ENCODE data around the gene KIZ.

Gene KIZ

GRCh38 chr20:21270806-21271205 is 144.9 kb downstream of the KIZ start:
- TF ChIP-seq REST (IDR thresholded peaks at IDR 0.05; ENCODE audit: insufficient read depth in 1 of 2, low read depth in 2 of 2, low read length in 2 of 2) (no peak), POLR2AphosphoS5 (IDR thresholded peaks at IDR 0.05; ENCODE audit: low read depth, low read length) (no peak), TAF1 (IDR thresholded peaks at IDR 0.05; ENCODE audit: borderline replicate concordance, insufficient read depth, low read length) (no peak), SIN3A (IDR thresholded peaks at IDR 0.05; ENCODE audit: borderline replicate concordance, insufficient read depth, low read length) (no peak), FOXP2 (optimal IDR thresholded peaks at IDR 0.05; ENCODE audit: borderline replicate concordance, extremely low read depth, extremely low read length, insufficient read depth) (no peak)

DNA sequence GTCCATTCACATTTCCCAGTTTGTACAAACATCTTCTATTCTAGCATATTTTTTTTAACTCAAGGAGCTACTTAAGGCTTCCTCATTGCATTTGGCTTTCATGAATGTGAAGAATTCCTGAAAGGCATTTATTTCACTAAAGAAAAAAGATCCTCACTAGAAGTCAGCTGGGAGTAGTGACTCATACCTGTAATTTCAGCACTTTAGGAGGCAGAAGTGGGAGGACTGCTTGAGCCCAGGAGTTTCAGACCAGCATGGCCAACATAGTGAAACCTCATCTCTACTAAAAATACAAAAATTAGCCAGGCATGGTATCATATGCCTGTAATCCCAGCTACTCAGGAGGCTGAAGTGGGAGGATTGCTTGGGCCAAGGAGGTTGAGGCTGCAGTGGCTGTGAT is 146.4 kb downstream of the KIZ start:
- no peak for TF ChIP-seq REST (IDR thresholded peaks at IDR 0.05; ENCODE audit: insufficient read depth in 1 of 2, low read depth in 2 of 2, low read length in 2 of 2)
- TF ChIP-seq TAF1 (IDR thresholded peaks at IDR 0.05; ENCODE audit: borderline replicate concordance, insufficient read depth, low read length), result no peak
- no peak for TF ChIP-seq SIN3A (IDR thresholded peaks at IDR 0.05; ENCODE audit: borderline replicate concordance, insufficient read depth, low read length)
- no peak for TF ChIP-seq FOXP2 (optimal IDR thresholded peaks at IDR 0.05; ENCODE audit: borderline replicate concordance, extremely low read depth, extremely low read length, insufficient read depth)
- TF ChIP-seq POLR2AphosphoS5 (IDR thresholded peaks at IDR 0.05; ENCODE audit: low read depth, low read length), result no peak

GRCh38 chr20:21272679-21273078 is 146.8 kb downstream of the KIZ start:
- no peak for TF ChIP-seq FOXP2 (optimal IDR thresholded peaks at IDR 0.05; ENCODE audit: borderline replicate concordance, extremely low read depth, extremely low read length, insufficient read depth)
- TF ChIP-seq POLR2AphosphoS5 (IDR thresholded peaks at IDR 0.05; ENCODE audit: low read depth, low read length), result no peak
- TF ChIP-seq SIN3A (IDR thresholded peaks at IDR 0.05; ENCODE audit: borderline replicate concordance, insufficient read depth, low read length), result no peak
- no peak for TF ChIP-seq REST (IDR thresholded peaks at IDR 0.05; ENCODE audit: insufficient read depth in 1 of 2, low read depth in 2 of 2, low read length in 2 of 2)
- no peak for TF ChIP-seq TAF1 (IDR thresholded peaks at IDR 0.05; ENCODE audit: borderline replicate concordance, insufficient read depth, low read length)

- TF ChIP-seq REST (IDR thresholded peaks at IDR 0.05; ENCODE audit: insufficient read depth in 1 of 2, low read depth in 2 of 2, low read length in 2 of 2) (no peak), POLR2AphosphoS5 (IDR thresholded peaks at IDR 0.05; ENCODE audit: low read depth, low read length) (no peak), TAF1 (IDR thresholded peaks at IDR 0.05; ENCODE audit: borderline replicate concordance, insufficient read depth, low read length) (no peak), SIN3A (IDR thresholded peaks at IDR 0.05; ENCODE audit: borderline replicate concordance, insufficient read depth, low read length) (no peak), FOXP2 (optimal IDR thresholded peaks at IDR 0.05; ENCODE audit: borderline replicate concordance, extremely low read depth, extremely low read length, insufficient read depth) (no peak)
Measured at GRCh38 chr20:21273755-21274386, 148.0 kb downstream of the KIZ start.

Data from PFSK-1 (cell line).